Fibroblast of villous mesenchyme (primary cell): ENCODE data around the gene INSYN2A. TPM values are rescaled to one million over a fixed set of nuclear protein-coding genes. Genes with fewer than 3 reads are reported as not detected.

Source experiments
- DNase-seq: peaks from one replicate; pipeline ENCODE4 v3.0.0-alpha.2; 2010; ENCODE audit warnings: low read depth
- H3K4me3 ChIP-seq: 2 replicates; pipeline ENCODE4 v1.5.1; 2011; ENCODE audit warnings: low read depth, mild to moderate bottlenecking, low read length
- CTCF ChIP-seq: IDR thresholded peaks from 2 replicates; pipeline ENCODE4 v1.5.1; 2012; ENCODE audit warnings: low read depth, mild to moderate bottlenecking, low read length; ENCODE audit not compliant: insufficient read depth
- total RNA-seq: library from RNA; depleted of rRNA; stranded (reverse); fragments of >200 nt; gene quantifications from 2 replicates; pipeline ENCODE4 v1.2.3, GENCODE V29; 2012

The INSYN2A gene
- total RNA-seq, 1 donor: under 0.01 TPM

GRCh38 chr10:127158662-127159061 lies 37.7 kb downstream of the INSYN2A start:
- TF ChIP-seq CTCF: no peak
- no peak overlapping the region for H3K4me3 ChIP-seq
- no peak for DNase-seq

- H3K4me3 ChIP-seq: no peak overlapping the region
- DNase-seq: no peak
- TF ChIP-seq CTCF: no peak
Observed at GRCh38 chr10:127157506-127158200, 38.7 kb downstream of the INSYN2A start.

- no peak for TF ChIP-seq CTCF
- DNase-seq: no peak
Observed at GRCh38 chr10:127157089-127157488, 39.3 kb downstream of the INSYN2A start.

GRCh38 chr10:127154831-127155620 lies 41.4 kb downstream of the INSYN2A start:
- H3K4me3 ChIP-seq: no peak overlapping the region
- TF ChIP-seq CTCF: no peak
- no peak for DNase-seq

More at GRCh38 chr10:127157089-127157488, 39.3 kb downstream of the INSYN2A start:
- H3K4me3 ChIP-seq: no peak overlapping the region

GRCh38 chr10:127153181-127153580 lies 43.2 kb downstream of the INSYN2A start:
- DNase-seq: peak; percentile 83
- TF ChIP-seq CTCF: no peak
- H3K4me3 ChIP-seq: no peak overlapping the region

GRCh38 chr10:127151981-127152699 lies 44.3 kb downstream of the INSYN2A start:
- DNase-seq: no peak
- no peak for TF ChIP-seq CTCF
- H3K4me3 ChIP-seq: no peak overlapping the region
